Caco-2 (cell line): ENCODE data around the gene GRK6. TPM values are rescaled to one million over a fixed set of nuclear protein-coding genes. Genes with fewer than 3 reads are reported as not detected.
"Not testable (repeated sequence)": the region's sequence is repeated elsewhere in the genome, so short reads cannot be mapped to it uniquely, and the experiment has no call there.

Source experiments
- BruUV-seq: library from RNA; stranded (reverse); fragments of 400-500 nt; replicated peaks from 2 replicates; lab custom pipeline; 2021; lab: Mats Ljungman, UMichigan
- CTCF ChIA-PET: fragments of 300-600 bp; sonication (Branson Sonifier 250); formaldehyde crosslinking; loops from one replicate; lab custom pipeline; 2022; ENCODE audit warnings: antibody characterized with exemption; lab: Charles Lee
- POLR2A ChIA-PET: fragments of 300-600 bp; sonication (Branson Sonifier 250); formaldehyde crosslinking; loops from one replicate; lab custom pipeline; 2022; ENCODE audit warnings: antibody characterized with exemption; lab: Charles Lee
- DNase-seq, 2 experiments: peaks; one replicate each; pipeline versions ENCODE4 v3.0.0 to v3.0.0-alpha.2; 2020 to 2022
- H3K27me3 ChIP-seq: replicated peaks from 2 replicates; pipeline ENCODE4 v1.6.0; 2011; ENCODE audit warnings: low read length; ENCODE audit not compliant: control insufficient read depth, insufficient read depth
- H3K36me3 ChIP-seq: 2 replicates; pipeline ENCODE4 v1.5.1; 2011; ENCODE audit warnings: low read length; ENCODE audit not compliant: control insufficient read depth, insufficient read depth
- H3K4me1 ChIP-seq: fragments of 250-450 bp; sonication (Bioruptor Pico); 2 replicates; pipeline ENCODE4 v1.5.1; 2020; ENCODE audit warnings: mild to moderate bottlenecking
- H3K4me3 ChIP-seq: 2 replicates; pipeline ENCODE4 v1.5.1; 2011; ENCODE audit warnings: low read depth, mild to moderate bottlenecking, control low read depth, low read length
- H3K9me3 ChIP-seq: fragments of 250-450 bp; sonication (Bioruptor Pico); 2 replicates; pipeline ENCODE4 v1.5.1; 2020; ENCODE audit warnings: mild to moderate bottlenecking, moderate library complexity
- H3K27ac Mint-ChIP-seq: one replicate; pipeline ENCODE4 v1.8.0; 2022; ENCODE audit warnings: mixed read lengths; ENCODE audit not compliant: unreplicated experiment
- H3K27me3 Mint-ChIP-seq: one replicate; pipeline ENCODE4 v1.8.0; 2022; ENCODE audit warnings: mixed read lengths; ENCODE audit not compliant: insufficient read depth, unreplicated experiment
- H3K36me3 Mint-ChIP-seq: one replicate; pipeline ENCODE4 v1.8.0; 2022; ENCODE audit warnings: mild to moderate bottlenecking, mixed read lengths; ENCODE audit not compliant: insufficient read depth, unreplicated experiment
- H3K4me1 Mint-ChIP-seq: one replicate; pipeline ENCODE4 v1.8.0; 2022; ENCODE audit warnings: low read depth, mixed read lengths; ENCODE audit not compliant: unreplicated experiment
- H3K4me3 Mint-ChIP-seq: one replicate; pipeline ENCODE4 v1.8.0; 2022; ENCODE audit warnings: mild to moderate bottlenecking, moderate library complexity, mixed read lengths; ENCODE audit not compliant: unreplicated experiment
- H3K9me3 Mint-ChIP-seq: one replicate; pipeline ENCODE4 v1.8.0; 2022; ENCODE audit warnings: mixed read lengths; ENCODE audit not compliant: unreplicated experiment
- intact Hi-C: fragments of 100-400 bp; cut with micrococcal nuclease; formaldehyde crosslinking; loops from one replicate; pipeline ENCODE4 v1.10.0; 2022; ENCODE audit not compliant: unreplicated experiment
- total RNA-seq: library from RNA; stranded (reverse); gene quantifications from 2 replicates; pipeline ENCODE4 v1.2.3, GENCODE V29; 2022
- TF ChIP-seq, protein P1 (sequence below), 2 experiments: fragments of 200-600 bp in 1 of 2; IDR thresholded peaks; 1 replicate in 1 of 2; 2 replicates in 1 of 2; pipeline versions ENCODE4 v1.5.1 to v1.8.0; 2011 to 2022; ENCODE audit warnings: antibody characterized with exemption in 1 of 2, control low read depth in 1 of 2, inconsistent platforms in 1 of 2, low read depth in 1 of 2, low read length in 1 of 2, mild to moderate bottlenecking in 1 of 2, moderate library complexity in 1 of 2; ENCODE audit not compliant: insufficient read depth in 1 of 2, severe bottlenecking in 1 of 2, unreplicated experiment in 1 of 2

The GRK6 gene
- total RNA-seq, 1 experiment from 2014 or later = 71.9 TPM

GRCh38 chr5:177483042-177483441, 56.6 kb downstream of the GRK6 start:
- no TSS peak for BruUV-seq
- Histone ChIP-seq H3K4me1 (no peaks in the 10 kb centered on the region), H3K27me3 (no peaks in the 10 kb centered on the region), H3K9me3 (no peaks in the 10 kb centered on the region), H3K36me3 (no peaks in the 10 kb centered on the region), H3K4me3 (no peak overlapping the region)
- peaks cover 16% of the 10 kb centered on the region for H3K4me1 Mint-ChIP-seq
- POLR2A ChIA-PET = no interaction called here
- CTCF ChIA-PET = no interaction called here
- TF ChIP-seq, protein P1, sequence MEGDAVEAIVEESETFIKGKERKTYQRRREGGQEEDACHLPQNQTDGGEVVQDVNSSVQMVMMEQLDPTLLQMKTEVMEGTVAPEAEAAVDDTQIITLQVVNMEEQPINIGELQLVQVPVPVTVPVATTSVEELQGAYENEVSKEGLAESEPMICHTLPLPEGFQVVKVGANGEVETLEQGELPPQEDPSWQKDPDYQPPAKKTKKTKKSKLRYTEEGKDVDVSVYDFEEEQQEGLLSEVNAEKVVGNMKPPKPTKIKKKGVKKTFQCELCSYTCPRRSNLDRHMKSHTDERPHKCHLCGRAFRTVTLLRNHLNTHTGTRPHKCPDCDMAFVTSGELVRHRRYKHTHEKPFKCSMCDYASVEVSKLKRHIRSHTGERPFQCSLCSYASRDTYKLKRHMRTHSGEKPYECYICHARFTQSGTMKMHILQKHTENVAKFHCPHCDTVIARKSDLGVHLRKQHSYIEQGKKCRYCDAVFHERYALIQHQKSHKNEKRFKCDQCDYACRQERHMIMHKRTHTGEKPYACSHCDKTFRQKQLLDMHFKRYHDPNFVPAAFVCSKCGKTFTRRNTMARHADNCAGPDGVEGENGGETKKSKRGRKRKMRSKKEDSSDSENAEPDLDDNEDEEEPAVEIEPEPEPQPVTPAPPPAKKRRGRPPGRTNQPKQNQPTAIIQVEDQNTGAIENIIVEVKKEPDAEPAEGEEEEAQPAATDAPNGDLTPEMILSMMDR (IDR thresholded peaks at IDR 0.05; ENCODE audit: insufficient read depth in 1 of 2, low read depth in 1 of 2, low read length in 1 of 2, severe bottlenecking in 1 of 2, unreplicated experiment in 1 of 2) = no peak
- no peaks in the 10 kb centered on the region for H3K27me3 Mint-ChIP-seq
- no peaks in the 10 kb centered on the region for H3K9me3 Mint-ChIP-seq
- DNase-seq = no peak
- no peak overlapping the region for H3K27ac Mint-ChIP-seq
- no peak overlapping the region for H3K4me3 Mint-ChIP-seq
- intact Hi-C loops = no loop called here
- H3K36me3 Mint-ChIP-seq = peaks cover 36% of the 10 kb centered on the region

- Histone ChIP-seq H3K4me3 (no peak overlapping the region), H3K27me3 (no peaks in the 10 kb centered on the region), H3K4me1 (no peaks in the 10 kb centered on the region), H3K36me3 (no peaks in the 10 kb centered on the region), H3K9me3 (no peaks in the 10 kb centered on the region)
- Mint-ChIP-seq H3K4me1 (peaks cover 11% of the 10 kb centered on the region), H3K36me3 (peaks cover 26% of the 10 kb centered on the region), H3K27ac (peak overlapping the region; percentile 32), H3K27me3 (no peaks in the 10 kb centered on the region), H3K9me3 (no peaks in the 10 kb centered on the region), H3K4me3 (peak overlapping the region; percentile 5)
- no TSS peak for BruUV-seq
- CTCF ChIA-PET = no interaction called here
- DNase-seq = no peak
- POLR2A ChIA-PET = no interaction called here
- TF ChIP-seq, protein P1 (IDR thresholded peaks at IDR 0.05; ENCODE audit: insufficient read depth in 1 of 2, low read depth in 1 of 2, low read length in 1 of 2, severe bottlenecking in 1 of 2, unreplicated experiment in 1 of 2) = no peak
- intact Hi-C loops = no loop called here
Measured at GRCh38 chr5:177483994-177484901, 57.8 kb downstream of the GRK6 start.

DNA sequence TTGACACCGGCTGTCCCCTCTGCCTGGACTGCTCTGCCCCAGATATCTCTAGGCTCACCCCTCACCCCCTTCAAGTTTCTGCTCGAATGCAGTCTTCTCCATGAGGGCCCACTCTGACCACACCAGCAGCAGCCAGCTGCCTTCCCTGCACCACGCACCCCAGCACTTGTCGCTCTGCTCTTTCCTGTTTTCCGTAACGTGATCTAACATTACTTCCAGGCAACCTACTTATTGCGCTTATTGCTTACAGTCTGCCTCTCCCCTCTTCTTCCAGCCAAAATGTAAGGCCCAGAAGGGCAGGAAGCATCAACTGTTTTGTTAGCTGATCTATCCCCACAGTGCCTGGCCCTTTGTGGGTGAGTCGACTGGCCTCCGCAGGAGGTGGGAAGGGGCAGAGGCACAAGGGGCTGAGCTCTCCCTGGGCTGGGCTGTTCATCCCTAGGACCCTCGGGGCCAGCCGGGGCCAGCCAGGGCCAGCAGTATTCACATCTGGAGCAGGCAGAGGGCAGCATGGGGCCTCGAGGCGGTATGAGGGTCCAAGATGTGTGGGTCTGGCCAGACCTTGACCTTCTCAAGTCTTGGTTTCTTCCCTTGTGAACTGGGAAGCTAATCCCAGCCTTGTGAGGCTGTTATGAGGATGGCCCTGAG, 58.5 kb downstream of the GRK6 start:
- Mint-ChIP-seq H3K9me3 (no peaks in the 10 kb centered on the region), H3K27ac (peak overlapping the region; percentile 32), H3K4me1 (peaks cover 6% of the 10 kb centered on the region), H3K4me3 (peak overlapping the region; percentile 5), H3K27me3 (no peaks in the 10 kb centered on the region), H3K36me3 (peaks cover 24% of the 10 kb centered on the region)
- ChIA-PET POLR2A (no interaction called here), CTCF (interaction anchor here (1.0 kb wide), 1 partner anchor 28 kb away, joined by 4 read pairs; no protein-coding TSS in a partner anchor)
- Histone ChIP-seq H3K4me3 (no peak overlapping the region), H3K27me3 (no peaks in the 10 kb centered on the region), H3K9me3 (no peaks in the 10 kb centered on the region), H3K36me3 (no peaks in the 10 kb centered on the region), H3K4me1 (no peaks in the 10 kb centered on the region)
- BruUV-seq = no TSS peak
- TF ChIP-seq, protein P1 (IDR thresholded peaks at IDR 0.05; ENCODE audit: insufficient read depth in 1 of 2, low read depth in 1 of 2, low read length in 1 of 2, severe bottlenecking in 1 of 2, unreplicated experiment in 1 of 2) = no peak
- intact Hi-C loops = no loop called here
- DNase-seq = no peak

DNA sequence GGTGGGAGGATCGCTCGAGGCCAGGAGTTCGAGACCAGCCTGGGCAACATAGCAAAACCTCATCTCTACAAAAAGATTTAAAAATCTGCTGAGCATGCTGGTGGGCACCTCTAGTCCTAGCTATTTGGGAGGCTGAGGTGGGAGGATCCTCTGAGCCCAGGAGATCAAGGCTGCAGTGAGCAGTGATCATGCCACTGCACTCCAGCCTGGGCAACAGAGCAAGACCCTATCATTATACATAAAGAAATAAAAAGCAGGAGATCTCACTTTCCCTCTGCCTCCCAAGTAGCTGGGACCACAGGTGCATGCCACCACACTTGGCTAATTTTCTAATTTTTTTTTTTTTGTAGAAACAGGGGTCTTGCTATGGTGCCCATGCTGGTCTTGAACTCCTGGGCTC, 59.3 kb downstream of the GRK6 start:
- H3K4me3 ChIP-seq, H3K4me1 ChIP-seq, H3K9me3 ChIP-seq, H3K27ac Mint-ChIP-seq, H3K36me3 ChIP-seq, H3K9me3 Mint-ChIP-seq, intact Hi-C loops, BruUV-seq, H3K4me3 Mint-ChIP-seq, DNase-seq, H3K27me3 Mint-ChIP-seq, H3K27me3 ChIP-seq, H3K4me1 Mint-ChIP-seq, POLR2A ChIA-PET: not testable (repeated sequence)
- CTCF ChIA-PET = interaction anchor here (1.0 kb wide), 1 partner anchor 28 kb away, joined by 4 read pairs; no protein-coding TSS in a partner anchor
- H3K36me3 Mint-ChIP-seq = peaks cover 31% of the 10 kb centered on the region
